ENCODE results near the gene RSRC1. TPM values are rescaled to one million over a fixed set of nuclear protein-coding genes. Genes with fewer than 3 reads are reported as not detected.
A peak's percentile ranks its signal among the peaks of the same experiment; 100 is the strongest.

The RSRC1 gene
- total and polyA plus RNA-seq, 2 donors (not counting 1 experiment from before 2014, with no cell fraction given), result 12.6 to 43.1 TPM

- Histone ChIP-seq H3K4me1 (ENCODE audit: control insufficient read depth, extremely low read depth, insufficient read depth, low read length) (no peaks in the 10 kb centered on the region), H3K4me2 (ENCODE audit: extremely low read depth, insufficient read depth, low read length) (no peak overlapping the region), H3K4me3 (replicated peaks in 1 of 4; ENCODE audit: control extremely low read depth in 1 of 4, insufficient read depth in 1 of 4, low read depth in 3 of 4, low read length in 4 of 4) (no peak overlapping the region), H3K27me3 (ENCODE audit: control insufficient read depth, insufficient read depth, low read length) (no peaks in the 10 kb centered on the region), H3K27ac (ENCODE audit: insufficient read depth, low read length) (no peak overlapping the region), H4K20me1 (ENCODE audit: control insufficient read depth, extremely low read depth, insufficient read depth, low read length) (no peaks in the 10 kb centered on the region), H3K36me3 (ENCODE audit: control insufficient read depth, insufficient read depth, low read length) (no peaks in the 10 kb centered on the region), H2AFZ (ENCODE audit: low read length) (no peak overlapping the region), H3K9me3 (ENCODE audit: control insufficient read depth, insufficient read depth, low read depth, low read length) (no peaks in the 10 kb centered on the region), H3K79me2 (ENCODE audit: control insufficient read depth, insufficient read depth, low read length) (no peaks in the 10 kb centered on the region), H3K9ac (ENCODE audit: insufficient read depth, low read length) (no peak overlapping the region)
- TF ChIP-seq CTCF (conservative IDR thresholded peaks at IDR 0.05 in 1 of 2, IDR thresholded peaks at IDR 0.05 in 1 of 2; ENCODE audit: low read depth in 1 of 2, low read length in 2 of 2) (no peak), EZH2 (IDR thresholded peaks at IDR 0.05; ENCODE audit: low read length, missing control alignments) (no peak)
- DNase-seq (ENCODE audit: low read depth in 2 of 2), result peak in 1 of 2 donors; percentile 5
These were observed 348.6 kb downstream of the RSRC1 start for GRCh38 chr3:158458464-158458863.

- no peaks in the 10 kb centered on the region for H3K9me3 ChIP-seq (ENCODE audit: control insufficient read depth, insufficient read depth, low read depth, low read length)
- peak; percentile 10 to 13 for DNase-seq (ENCODE audit: low read depth in 2 of 2)
- H3K27me3 ChIP-seq (ENCODE audit: control insufficient read depth, insufficient read depth, low read length), result no peaks in the 10 kb centered on the region
- no peaks in the 10 kb centered on the region for H3K4me1 ChIP-seq (ENCODE audit: control insufficient read depth, extremely low read depth, insufficient read depth, low read length)
- H3K27ac ChIP-seq (ENCODE audit: insufficient read depth, low read length), result no peak overlapping the region
- H4K20me1 ChIP-seq (ENCODE audit: control insufficient read depth, extremely low read depth, insufficient read depth, low read length), result no peaks in the 10 kb centered on the region
- no peak overlapping the region for H2AFZ ChIP-seq (ENCODE audit: low read length)
- H3K4me2 ChIP-seq (ENCODE audit: extremely low read depth, insufficient read depth, low read length), result no peak overlapping the region
- H3K9ac ChIP-seq (ENCODE audit: insufficient read depth, low read length), result no peak overlapping the region
- no peak overlapping the region for H3K4me3 ChIP-seq (replicated peaks in 1 of 4; ENCODE audit: control extremely low read depth in 1 of 4, insufficient read depth in 1 of 4, low read depth in 3 of 4, low read length in 4 of 4)
- no peaks in the 10 kb centered on the region for H3K79me2 ChIP-seq (ENCODE audit: control insufficient read depth, insufficient read depth, low read length)
- no peaks in the 10 kb centered on the region for H3K36me3 ChIP-seq (ENCODE audit: control insufficient read depth, insufficient read depth, low read length)
- TF ChIP-seq CTCF (conservative IDR thresholded peaks at IDR 0.05 in 1 of 2, IDR thresholded peaks at IDR 0.05 in 1 of 2; ENCODE audit: low read depth in 1 of 2, low read length in 2 of 2) (no peak), EZH2 (IDR thresholded peaks at IDR 0.05; ENCODE audit: low read length, missing control alignments) (no peak)
These were observed 351.0 kb downstream of the RSRC1 start for GRCh38 chr3:158460926-158461325.

GRCh38 chr3:158463556-158463955, 353.7 kb downstream of the RSRC1 start:
- no peak for DNase-seq (ENCODE audit: low read depth in 2 of 2)
- Histone ChIP-seq H3K27me3 (ENCODE audit: control insufficient read depth, insufficient read depth, low read length) (no peaks in the 10 kb centered on the region), H3K4me3 (replicated peaks in 1 of 4; ENCODE audit: control extremely low read depth in 1 of 4, insufficient read depth in 1 of 4, low read depth in 3 of 4, low read length in 4 of 4) (no peak overlapping the region), H3K4me2 (ENCODE audit: extremely low read depth, insufficient read depth, low read length) (no peak overlapping the region), H3K4me1 (ENCODE audit: control insufficient read depth, extremely low read depth, insufficient read depth, low read length) (no peaks in the 10 kb centered on the region), H2AFZ (ENCODE audit: low read length) (no peak overlapping the region), H3K9me3 (ENCODE audit: control insufficient read depth, insufficient read depth, low read depth, low read length) (no peaks in the 10 kb centered on the region), H3K36me3 (ENCODE audit: control insufficient read depth, insufficient read depth, low read length) (no peaks in the 10 kb centered on the region), H3K9ac (ENCODE audit: insufficient read depth, low read length) (no peak overlapping the region), H3K79me2 (ENCODE audit: control insufficient read depth, insufficient read depth, low read length) (no peaks in the 10 kb centered on the region), H4K20me1 (ENCODE audit: control insufficient read depth, extremely low read depth, insufficient read depth, low read length) (no peaks in the 10 kb centered on the region), H3K27ac (ENCODE audit: insufficient read depth, low read length) (no peak overlapping the region)
- TF ChIP-seq EZH2 (IDR thresholded peaks at IDR 0.05; ENCODE audit: low read length, missing control alignments) (no peak), CTCF (conservative IDR thresholded peaks at IDR 0.05 in 1 of 2, IDR thresholded peaks at IDR 0.05 in 1 of 2; ENCODE audit: low read depth in 1 of 2, low read length in 2 of 2) (no peak)
